Cardiac muscle cell (in vitro differentiated cells and primary cell): ENCODE measurements around the gene GASK1A. TPM values are rescaled to one million over a fixed set of nuclear protein-coding genes. Genes with fewer than 3 reads are reported as not detected.

ENCODE experiments used
- DNase-seq, 2 donors: peaks; one replicate each; pipeline versions ENCODE4 v3.0.0 to v3.0.0-alpha.2; 2010 to 2017; ENCODE audit warnings: low read depth in 1 of 2, low spot score in 1 of 2
- H3K27ac ChIP-seq: fragments of 200-600 bp; sonication (generic); 2 replicates; pipeline ENCODE4 v1.5.1; 2016
- H3K27me3 ChIP-seq: fragments of 200-600 bp; sonication (generic); 2 replicates; pipeline ENCODE4 v1.6.0; 2016; ENCODE audit warnings: control low read depth
- H3K36me3 ChIP-seq: fragments of 200-600 bp; sonication (generic); 2 replicates; pipeline ENCODE4 v1.5.1; 2016; ENCODE audit warnings: control low read depth
- H3K4me1 ChIP-seq: fragments of 200-600 bp; sonication (generic); 2 replicates; pipeline ENCODE4 v1.8.1; 2017; ENCODE audit warnings: low read depth, mild to moderate bottlenecking, mixed run types
- H3K4me3 ChIP-seq: fragments of 200-600 bp; sonication (generic); 2 replicates; pipeline ENCODE4 v1.5.1; 2016; ENCODE audit warnings: mild to moderate bottlenecking
- H3K9me3 ChIP-seq: fragments of 200-600 bp; sonication (generic); 2 replicates; pipeline ENCODE4 v1.5.1; 2017; ENCODE audit warnings: low read depth, mild to moderate bottlenecking, control low read depth
- CTCF ChIP-seq: IDR thresholded peaks from 2 replicates; pipeline ENCODE4 v1.5.1; 2012; ENCODE audit warnings: low read depth, mild to moderate bottlenecking, low read length
- polyA plus RNA-seq: library from polyadenylated mRNA; unstranded; fragments of >200 nt; fragmentation: Nextera tagmentation; extraction: Ambion mirVana; gene quantifications from 2 replicates; pipeline ENCODE4 v1.2.1, GENCODE V29; 2016
- total RNA-seq: library from RNA; depleted of rRNA; stranded (reverse); fragments of >200 nt; gene quantifications from 2 replicates; pipeline ENCODE4 v1.2.3, GENCODE V29; 2016

GASK1A gene
- total and polyA plus RNA-seq, 2 experiments from 2014 or later: 0.66 to 0.80 TPM

GRCh38 chr3:43082457-43082856 is 103.3 kb downstream of the GASK1A start:
- no peak for TF ChIP-seq CTCF
- no peak overlapping the region for H3K27ac ChIP-seq
- H3K9me3 ChIP-seq: no peaks in the 10 kb centered on the region
- no peak for DNase-seq
- no peaks in the 10 kb centered on the region for H3K4me1 ChIP-seq
- H3K36me3 ChIP-seq: no peaks in the 10 kb centered on the region
- H3K27me3 ChIP-seq: no peaks in the 10 kb centered on the region
- no peak overlapping the region for H3K4me3 ChIP-seq

GRCh38 chr3:43086460-43087165 is 107.5 kb downstream of the GASK1A start:
- no peaks in the 10 kb centered on the region for H3K36me3 ChIP-seq
- H3K27ac ChIP-seq: no peak overlapping the region
- no peaks in the 10 kb centered on the region for H3K9me3 ChIP-seq
- H3K27me3 ChIP-seq: no peaks in the 10 kb centered on the region
- no peaks in the 10 kb centered on the region for H3K4me1 ChIP-seq
- TF ChIP-seq CTCF: no peak
- no peak for DNase-seq
- H3K4me3 ChIP-seq: no peak overlapping the region

- Histone ChIP-seq H3K4me3 (no peak overlapping the region), H3K4me1 (no peaks in the 10 kb centered on the region), H3K36me3 (no peaks in the 10 kb centered on the region), H3K9me3 (no peaks in the 10 kb centered on the region), H3K27ac (no peak overlapping the region), H3K27me3 (no peaks in the 10 kb centered on the region)
- peak in 1 of 2 donors; percentile 11 for DNase-seq
- TF ChIP-seq CTCF: peak; percentile 19
Observed at GRCh38 chr3:43087249-43087776, 108.2 kb downstream of the GASK1A start.

- TF ChIP-seq CTCF: no peak
- no peaks in the 10 kb centered on the region for H3K36me3 ChIP-seq
- no peak for DNase-seq
- H3K4me1 ChIP-seq: no peaks in the 10 kb centered on the region
- no peak overlapping the region for H3K4me3 ChIP-seq
- H3K9me3 ChIP-seq: no peaks in the 10 kb centered on the region
- no peaks in the 10 kb centered on the region for H3K27me3 ChIP-seq
- H3K27ac ChIP-seq: no peak overlapping the region
Observed at GRCh38 chr3:43089081-43089480, 110.0 kb downstream of the GASK1A start.

GRCh38 chr3:43090238-43090637 is 111.1 kb downstream of the GASK1A start:
- no peak for DNase-seq
- TF ChIP-seq CTCF: no peak
- no peaks in the 10 kb centered on the region for H3K9me3 ChIP-seq
- no peak overlapping the region for H3K27ac ChIP-seq
- no peaks in the 10 kb centered on the region for H3K36me3 ChIP-seq
- no peaks in the 10 kb centered on the region for H3K27me3 ChIP-seq
- no peak overlapping the region for H3K4me3 ChIP-seq
- H3K4me1 ChIP-seq: no peaks in the 10 kb centered on the region
